Mesenchymal stem cell (in vitro differentiated cells and primary cell): Measurements from ENCODE around the gene SLC3A2.

Source experiments
- DNase-seq: peaks from one replicate; pipeline ENCODE4 v3.0.0-alpha.2; 2013
- H2AFZ ChIP-seq: one replicate; pipeline ENCODE4 v1.6.1; 2013; ENCODE audit warnings: low read depth, mild to moderate bottlenecking, control low read depth, inconsistent platforms, low read length, moderate library complexity
- H2AK5ac ChIP-seq: 2 replicates; pipeline ENCODE4 v1.6.1; 2013; ENCODE audit warnings: low read length, moderate library complexity, mild to moderate bottlenecking, inconsistent platforms; ENCODE audit not compliant: severe bottlenecking
- H2BK120ac ChIP-seq: one replicate; pipeline ENCODE4 v1.6.1; 2013; ENCODE audit warnings: low read depth, mild to moderate bottlenecking, inconsistent platforms, low read length, moderate library complexity
- H2BK12ac ChIP-seq, 2 experiments: one replicate each; pipeline ENCODE4 v1.6.1; 2013; ENCODE audit warnings: inconsistent platforms in 2 of 2, low read length in 2 of 2, mild to moderate bottlenecking in 2 of 2, moderate library complexity in 2 of 2, control low read depth in 1 of 2
- H2BK15ac ChIP-seq: one replicate; pipeline ENCODE4 v1.6.1; 2013; ENCODE audit warnings: mild to moderate bottlenecking, low read depth, inconsistent platforms; ENCODE audit not compliant: poor library complexity, severe bottlenecking
- H2BK5ac ChIP-seq: 2 replicates; pipeline ENCODE4 v1.6.1; 2013; ENCODE audit warnings: low read depth, mild to moderate bottlenecking, low read length, control low read depth, inconsistent platforms; ENCODE audit not compliant: poor library complexity, severe bottlenecking
- H3K14ac ChIP-seq, 2 experiments: one replicate each; pipeline ENCODE4 v1.6.1; 2013; ENCODE audit warnings: inconsistent platforms in 2 of 2, low read length in 2 of 2, control low read depth in 1 of 2, mild to moderate bottlenecking in 1 of 2, moderate library complexity in 1 of 2
- H3K18ac ChIP-seq, 2 experiments: one replicate each; pipeline ENCODE4 v1.6.1; 2013; ENCODE audit warnings: inconsistent platforms in 2 of 2, low read length in 2 of 2, control low read depth in 1 of 2, low read depth in 1 of 2, mild to moderate bottlenecking in 1 of 2
- H3K23ac ChIP-seq, 2 experiments: one replicate each; pipeline ENCODE4 v1.6.1; 2013; ENCODE audit warnings: inconsistent platforms in 2 of 2, low read length in 2 of 2, mild to moderate bottlenecking in 2 of 2, moderate library complexity in 2 of 2, control low read depth in 1 of 2
- H3K27ac ChIP-seq: 2 replicates; pipeline ENCODE4 v1.5.1; 2013; ENCODE audit warnings: mild to moderate bottlenecking, moderate library complexity, low read length, control low read depth, inconsistent platforms; ENCODE audit not compliant: poor library complexity, severe bottlenecking
- H3K27me3 ChIP-seq, 2 experiments: 2 replicates each; pipeline versions ENCODE4 v1.6.1 to v1.7.0; 2013; ENCODE audit warnings: low read length in 2 of 2, mild to moderate bottlenecking in 2 of 2, moderate library complexity in 2 of 2, control low read depth in 1 of 2, inconsistent platforms in 1 of 2; ENCODE audit not compliant: control insufficient read depth in 1 of 2, insufficient read depth in 1 of 2
- H3K36me3 ChIP-seq, 2 experiments: 2 replicates each; pipeline versions ENCODE4 v1.6.1 to v1.7.0; 2013; ENCODE audit warnings: low read length in 2 of 2, control low read depth in 1 of 2, inconsistent platforms in 1 of 2, low read depth in 1 of 2, mild to moderate bottlenecking in 1 of 2; ENCODE audit not compliant: insufficient read depth in 2 of 2, control insufficient read depth in 1 of 2
- H3K4ac ChIP-seq, 2 experiments: one replicate each; pipeline ENCODE4 v1.6.1; 2013; ENCODE audit warnings: inconsistent platforms in 2 of 2, low read length in 2 of 2, mild to moderate bottlenecking in 2 of 2, moderate library complexity in 2 of 2, control low read depth in 1 of 2, low read depth in 1 of 2
- H3K4me1 ChIP-seq: 2 replicates; pipeline ENCODE4 v1.6.1; 2013; ENCODE audit warnings: low read depth, low read length, control low read depth; ENCODE audit not compliant: control insufficient read depth, insufficient read depth
- H3K4me2 ChIP-seq: 2 replicates; pipeline ENCODE4 v1.6.1; 2013; ENCODE audit warnings: low read length, mild to moderate bottlenecking, inconsistent platforms; ENCODE audit not compliant: poor library complexity, severe bottlenecking
- H3K4me3 ChIP-seq, 2 experiments: 2 replicates each; pipeline versions ENCODE4 v1.5.1 to v1.7.0; 2013; ENCODE audit warnings: low read length in 2 of 2, mild to moderate bottlenecking in 2 of 2, control low read depth in 1 of 2, low read depth in 1 of 2; ENCODE audit not compliant: insufficient read depth in 1 of 2
- H3K79me1 ChIP-seq: replicated peaks from 2 replicates; pipeline ENCODE4 v1.6.1; 2013; ENCODE audit warnings: mild to moderate bottlenecking, control low read depth, low read length, inconsistent platforms; ENCODE audit not compliant: poor library complexity, severe bottlenecking
- H3K9ac ChIP-seq: 2 replicates; pipeline ENCODE4 v1.7.0; 2013; ENCODE audit warnings: mild to moderate bottlenecking, low read length, moderate library complexity
- H3K9me3 ChIP-seq: 2 replicates; pipeline ENCODE4 v1.7.0; 2013; ENCODE audit warnings: mild to moderate bottlenecking, low read length; ENCODE audit not compliant: control insufficient read depth
- H4K8ac ChIP-seq: one replicate; pipeline ENCODE4 v1.6.1; 2013; ENCODE audit warnings: inconsistent platforms, mild to moderate bottlenecking, low read length, moderate library complexity
- H4K91ac ChIP-seq: one replicate; pipeline ENCODE4 v1.6.1; 2013; ENCODE audit warnings: mild to moderate bottlenecking, low read length, inconsistent platforms
- WGBS: methylation state at CpG from one replicate; pipeline ENCODE4 v1.1.7; 2013; ENCODE audit warnings: mixed read lengths; 5-methylcytosine and 5-hydroxymethylcytosine counted together

The SLC3A2 gene

GRCh38 chr11:62879235-62879978 is 1.3 kb upstream of the SLC3A2 start:
- Histone ChIP-seq H3K4me3 (peak overlapping the region in 1 of 2 experiments; percentile 99), H3K9ac (peak overlapping the region; percentile 100)
- DNase-seq, result peak; percentile 12

GRCh38 chr11:62880231-62880802 is 379 bp upstream of the SLC3A2 start:
- no peak overlapping the region for H2AK5ac ChIP-seq
- peak overlapping the region in 1 of 2 experiments; percentile 76 for H2BK12ac ChIP-seq
- no peak overlapping the region for H2BK120ac ChIP-seq
- peaks cover 10% of the 10 kb centered on the region for H3K79me1 ChIP-seq
- no peaks in the 10 kb centered on the region for H3K27me3 ChIP-seq
- peak overlapping the region; percentile 40 to 99 for H3K4me3 ChIP-seq
- H3K36me3 ChIP-seq, result peaks cover 22 to 35% of the 10 kb centered on the region in 2 experiments
- H4K8ac ChIP-seq, result no peak overlapping the region
- H3K4me1 ChIP-seq, result peaks cover 17% of the 10 kb centered on the region
- H2BK15ac ChIP-seq, result no peak overlapping the region
- peak overlapping the region in 1 of 2 experiments; percentile 82 for H3K4ac ChIP-seq
- peak overlapping the region; percentile 74 for H3K27ac ChIP-seq
- H3K23ac ChIP-seq, result no peak overlapping the region
- H3K9ac ChIP-seq, result peak overlapping the region; percentile 100
- peak overlapping the region; percentile 58 for H2BK5ac ChIP-seq
- H3K14ac ChIP-seq, result peak overlapping the region in 1 of 2 experiments; percentile 84
- H2AFZ ChIP-seq, result no peak overlapping the region
- H3K9me3 ChIP-seq, result no peaks in the 10 kb centered on the region
- H3K4me2 ChIP-seq, result peak overlapping the region; percentile 74
- peak overlapping the region; percentile 6 to 84 for H3K18ac ChIP-seq
- DNase-seq, result peak; percentile 68
- no peak overlapping the region for H4K91ac ChIP-seq
- WGBS, result 5% methylated on average over 16 of the region's 16 CpGs

More at GRCh38 chr11:62879235-62879978, 1.3 kb upstream of the SLC3A2 start:
- Histone ChIP-seq H2BK12ac (peak overlapping the region; percentile 47 to 70), H3K4me1 (peaks cover 14% of the 10 kb centered on the region), H3K9me3 (no peaks in the 10 kb centered on the region), H3K36me3 (peaks cover 13 to 26% of the 10 kb centered on the region in 2 experiments), H3K18ac (peak overlapping the region; percentile 54 to 73), H2BK15ac (peak overlapping the region; percentile 19), H3K14ac (no peak overlapping the region), H2AK5ac (peak overlapping the region; percentile 83), H2BK120ac (peak overlapping the region; percentile 39), H3K23ac (no peak overlapping the region), H3K79me1 (peaks cover 7% of the 10 kb centered on the region), H4K8ac (peak overlapping the region; percentile 22), H2AFZ (no peak overlapping the region), H3K4me2 (peak overlapping the region; percentile 2), H3K27me3 (no peaks in the 10 kb centered on the region), H3K27ac (peak overlapping the region; percentile 74), H2BK5ac (no peak overlapping the region), H4K91ac (no peak overlapping the region), H3K4ac (peak overlapping the region in 1 of 2 experiments; percentile 29)
- 84% methylated on average over 6 of the region's 7 CpGs for WGBS

GRCh38 chr11:62881579-62882430 is 1.1 kb downstream of the SLC3A2 start:
- peak overlapping the region; percentile 98 for H3K27ac ChIP-seq
- peak overlapping the region; percentile 37 for H2AK5ac ChIP-seq
- H2BK5ac ChIP-seq, result peak overlapping the region; percentile 67
- peak overlapping the region; percentile 100 for H3K9ac ChIP-seq
- H3K18ac ChIP-seq, result peak overlapping the region; percentile 71 to 82
- H3K14ac ChIP-seq, result peak overlapping the region in 1 of 2 experiments; percentile 2
- peak overlapping the region; percentile 64 for H3K4me2 ChIP-seq
- no peak overlapping the region for H3K23ac ChIP-seq
- H3K27me3 ChIP-seq, result no peaks in the 10 kb centered on the region
- no peaks in the 10 kb centered on the region for H3K9me3 ChIP-seq
- H3K4ac ChIP-seq, result peak overlapping the region; percentile 84 to 91
- peaks cover 19% of the 10 kb centered on the region for H3K4me1 ChIP-seq
- peaks cover 34 to 50% of the 10 kb centered on the region in 2 experiments for H3K36me3 ChIP-seq
- H3K4me3 ChIP-seq, result peak overlapping the region; percentile 95 to 99
- H2BK15ac ChIP-seq, result no peak overlapping the region
- 9% methylated on average over 18 of the region's 21 CpGs for WGBS
- H2AFZ ChIP-seq, result no peak overlapping the region
- peak overlapping the region in 1 of 2 experiments; percentile 25 for H2BK12ac ChIP-seq
- peak overlapping the region; percentile 83 for H4K91ac ChIP-seq
- H4K8ac ChIP-seq, result peak overlapping the region; percentile 81
- H2BK120ac ChIP-seq, result peak overlapping the region; percentile 97
- peaks cover 17% of the 10 kb centered on the region for H3K79me1 ChIP-seq
- peak; percentile 98 for DNase-seq
